AG04450 (cell line): Measurements from ENCODE around the gene OPALIN. TPM values are rescaled to one million over a fixed set of nuclear protein-coding genes. Genes with fewer than 3 reads are reported as not detected.

Experiments
- CTCF ChIA-PET: fragments of 300-600, 350-600 bp; formaldehyde crosslinking; extraction: SDS; loops from one replicate; lab custom pipeline; 2022; ENCODE audit warnings: antibody characterized with exemption, inconsistent platforms; lab: Charles Lee
- POLR2A ChIA-PET: fragments of 350-600 bp; formaldehyde crosslinking; extraction: SDS; loops from one replicate; lab custom pipeline; 2021; ENCODE audit warnings: antibody characterized with exemption, inconsistent platforms; lab: Yijun Ruan, JAX
- DNase-seq: peaks from one replicate; pipeline ENCODE4 v3.0.0-alpha.2; 2011; ENCODE audit warnings: low read depth, low spot score
- H3K27ac ChIP-seq: one replicate; pipeline ENCODE4 v1.5.1; 2012; ENCODE audit warnings: low read depth, low read length, control low read depth
- H3K27me3 ChIP-seq: one replicate; pipeline ENCODE4 v1.6.0; 2012; ENCODE audit warnings: low read length; ENCODE audit not compliant: control insufficient read depth, insufficient read depth
- H3K4me3 ChIP-seq: 2 replicates; pipeline ENCODE4 v1.5.1; 2011; ENCODE audit warnings: mild to moderate bottlenecking, low read depth, low read length, control low read depth
- H3K9me3 ChIP-seq: 2 replicates; pipeline ENCODE4 v1.5.1; 2012; ENCODE audit warnings: low read length; ENCODE audit not compliant: control insufficient read depth, insufficient read depth
- CTCF ChIP-seq: IDR thresholded peaks from 2 replicates; pipeline ENCODE4 v1.5.1; 2011; ENCODE audit warnings: low read depth, low read length, control low read depth, inconsistent platforms
- polyA plus RNA-seq: library from polyadenylated mRNA; depleted of rRNA; stranded (reverse); fragments of >200 nt; gene quantifications from 2 replicates; pipeline ENCODE4 v1.2.3, GENCODE V29; 2011

Gene OPALIN
- polyA plus RNA-seq, 1 experiment, result not detected

GRCh38 chr10:96352582-96352981 is 6.2 kb downstream of the OPALIN start:
- H3K27me3 ChIP-seq, result no peaks in the 10 kb centered on the region
- H3K4me3 ChIP-seq, result no peak overlapping the region
- no peak for DNase-seq
- ChIA-PET POLR2A (no interaction called here), CTCF (interaction anchor here (0.5 kb wide), 1 partner anchor 13 kb away, joined by 3 read pairs; no protein-coding TSS in a partner anchor)
- H3K9me3 ChIP-seq, result no peaks in the 10 kb centered on the region
- no peak overlapping the region for H3K27ac ChIP-seq
- no peak for TF ChIP-seq CTCF

- no peak for DNase-seq
- H3K4me3 ChIP-seq, result no peak overlapping the region
- POLR2A ChIA-PET, result no interaction called here
- CTCF ChIA-PET, result no interaction called here
- H3K27me3 ChIP-seq, result no peaks in the 10 kb centered on the region
- H3K27ac ChIP-seq, result no peak overlapping the region
- no peaks in the 10 kb centered on the region for H3K9me3 ChIP-seq
- no peak for TF ChIP-seq CTCF
Observed at GRCh38 chr10:96352027-96352426, 6.8 kb downstream of the OPALIN start.

GRCh38 chr10:96346295-96346694 is 12.5 kb downstream of the OPALIN start:
- H3K9me3 ChIP-seq, result no peaks in the 10 kb centered on the region
- TF ChIP-seq CTCF, result no peak
- no peak overlapping the region for H3K27ac ChIP-seq
- ChIA-PET POLR2A (no interaction called here), CTCF (interaction anchor here (0.9 kb wide), 1 partner anchor 12 kb away, joined by 3 read pairs; no protein-coding TSS in a partner anchor)
- no peaks in the 10 kb centered on the region for H3K27me3 ChIP-seq
- H3K4me3 ChIP-seq, result no peak overlapping the region
- no peak for DNase-seq

- no peak for TF ChIP-seq CTCF
- no peaks in the 10 kb centered on the region for H3K27me3 ChIP-seq
- ChIA-PET POLR2A (no interaction called here), CTCF (no interaction called here)
- DNase-seq, result no peak
- H3K4me3 ChIP-seq, result no peak overlapping the region
- no peak overlapping the region for H3K27ac ChIP-seq
- no peaks in the 10 kb centered on the region for H3K9me3 ChIP-seq
Observed at GRCh38 chr10:96345222-96345621, 13.6 kb downstream of the OPALIN start.

GRCh38 chr10:96344178-96344577 is 14.6 kb downstream of the OPALIN start:
- ChIA-PET CTCF (interaction anchor here (0.7 kb wide), 1 partner anchor 123 kb away, joined by 3 read pairs; no protein-coding TSS in a partner anchor), POLR2A (no interaction called here)
- no peaks in the 10 kb centered on the region for H3K9me3 ChIP-seq
- TF ChIP-seq CTCF, result no peak
- no peaks in the 10 kb centered on the region for H3K27me3 ChIP-seq
- DNase-seq, result no peak
- H3K27ac ChIP-seq, result no peak overlapping the region
- no peak overlapping the region for H3K4me3 ChIP-seq
